Esophagus squamous epithelium (tissue), 4 donors: ENCODE data around the gene PHLDA1.

Experiments
- POLR2A ChIP-seq, 4 donors: fragments of 450-650 bp; IDR thresholded peaks; one replicate each; pipeline ENCODE4 v1.6.1; 2017; ENCODE audit warnings: antibody characterized with exemption in 4 of 4, mild to moderate bottlenecking in 4 of 4, moderate library complexity in 3 of 4
- TF ChIP-seq, protein P1 (sequence below), 6 experiments: fragments of 450-650 bp in 4 of 6; fragments of 200-600 bp in 2 of 6; sonication (generic) in 2 of 6; IDR thresholded peaks; one replicate each; pipeline ENCODE4 v1.5.1; 2016 to 2019; ENCODE audit warnings: antibody characterized with exemption in 6 of 6, mild to moderate bottlenecking in 4 of 6, moderate library complexity in 4 of 6

DNA sequence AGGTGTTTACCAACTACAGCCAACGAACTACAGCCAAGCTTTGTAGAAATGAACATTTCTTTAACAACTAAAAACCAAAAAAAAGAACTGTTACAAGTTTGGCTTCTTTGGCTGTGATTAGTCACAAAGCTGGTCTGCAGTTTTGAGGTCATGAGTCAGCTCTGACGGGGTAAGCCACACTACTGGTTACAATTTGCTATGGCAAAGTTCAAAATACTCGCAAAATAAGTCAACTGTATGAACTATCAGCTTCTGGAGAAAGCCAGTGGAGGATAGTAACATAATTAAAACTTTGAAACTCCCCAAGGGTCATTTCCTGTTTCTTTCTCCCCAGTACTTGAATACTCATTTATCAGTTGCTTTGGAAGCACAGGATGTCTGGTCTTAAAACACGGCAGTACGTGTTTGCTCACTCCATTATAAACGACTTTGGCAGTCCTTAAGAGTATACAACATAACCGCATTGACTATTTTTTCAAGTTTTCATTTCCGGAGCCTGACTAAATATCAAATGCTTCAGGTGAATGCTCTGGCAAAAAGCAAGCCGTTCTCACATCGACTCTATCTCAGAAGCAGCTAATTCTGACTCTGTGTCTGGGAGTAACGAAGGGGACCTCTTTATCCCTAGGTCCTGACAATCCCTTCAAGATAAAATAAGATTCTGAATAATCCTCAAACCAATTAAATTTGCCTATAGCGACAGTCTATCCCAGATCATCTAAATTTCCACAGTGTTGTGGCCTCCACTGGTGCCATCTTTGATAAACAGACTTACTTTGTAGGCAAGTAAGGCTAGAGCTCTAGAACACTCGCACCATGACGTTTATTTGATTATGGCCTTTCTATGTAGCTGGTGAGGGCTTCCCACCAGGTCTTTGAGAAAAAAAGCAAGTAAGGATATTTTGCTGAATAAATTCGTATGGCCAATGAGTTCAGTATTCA lies 10.6 kb downstream of the PHLDA1 start:
- TF ChIP-seq, protein P1, sequence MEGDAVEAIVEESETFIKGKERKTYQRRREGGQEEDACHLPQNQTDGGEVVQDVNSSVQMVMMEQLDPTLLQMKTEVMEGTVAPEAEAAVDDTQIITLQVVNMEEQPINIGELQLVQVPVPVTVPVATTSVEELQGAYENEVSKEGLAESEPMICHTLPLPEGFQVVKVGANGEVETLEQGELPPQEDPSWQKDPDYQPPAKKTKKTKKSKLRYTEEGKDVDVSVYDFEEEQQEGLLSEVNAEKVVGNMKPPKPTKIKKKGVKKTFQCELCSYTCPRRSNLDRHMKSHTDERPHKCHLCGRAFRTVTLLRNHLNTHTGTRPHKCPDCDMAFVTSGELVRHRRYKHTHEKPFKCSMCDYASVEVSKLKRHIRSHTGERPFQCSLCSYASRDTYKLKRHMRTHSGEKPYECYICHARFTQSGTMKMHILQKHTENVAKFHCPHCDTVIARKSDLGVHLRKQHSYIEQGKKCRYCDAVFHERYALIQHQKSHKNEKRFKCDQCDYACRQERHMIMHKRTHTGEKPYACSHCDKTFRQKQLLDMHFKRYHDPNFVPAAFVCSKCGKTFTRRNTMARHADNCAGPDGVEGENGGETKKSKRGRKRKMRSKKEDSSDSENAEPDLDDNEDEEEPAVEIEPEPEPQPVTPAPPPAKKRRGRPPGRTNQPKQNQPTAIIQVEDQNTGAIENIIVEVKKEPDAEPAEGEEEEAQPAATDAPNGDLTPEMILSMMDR (IDR thresholded peaks at IDR 0.05), result no peak
- no peak for TF ChIP-seq POLR2A (IDR thresholded peaks at IDR 0.05)
